ENCODE measurements around the gene MIOX. TPM values are rescaled to one million over a fixed set of nuclear protein-coding genes. Genes with fewer than 3 reads are reported as not detected.

MIOX gene
- total RNA-seq, 2 donors from 2014 or later, result not detected

GRCh38 chr22:50489363-50490243, 2.9 kb downstream of the MIOX start:
- H3K36me3 ChIP-seq (ENCODE audit: control insufficient read depth, insufficient read depth, low read length), result no peaks in the 10 kb centered on the region
- WGBS, 2 experiments (ENCODE audit: insufficient coverage in 1 of 2, insufficient read length in 1 of 2), result 91 to 100% methylated on average over 6 to 31 of the region's 31 CpGs
- no peaks in the 10 kb centered on the region for H3K36me3 Mint-ChIP-seq (ENCODE audit: low read depth)
- H3K27me3 Mint-ChIP-seq (ENCODE audit: insufficient read depth), result peaks cover 41% of the 10 kb centered on the region
- peak; percentile 15 for DNase-seq
- no peaks in the 10 kb centered on the region for H3K27me3 ChIP-seq (ENCODE audit: control insufficient read depth, insufficient read depth, low read length, poor library complexity, severe bottlenecking)
- no peaks in the 10 kb centered on the region for H3K4me1 ChIP-seq (ENCODE audit: control insufficient read depth, insufficient read depth, low read length)
- no peaks in the 10 kb centered on the region for H3K9me3 Mint-ChIP-seq
- no peak overlapping the region for H3K9ac ChIP-seq (ENCODE audit: extremely low read depth, low read length, poor library complexity, severe bottlenecking)
- TF ChIP-seq, protein P1, sequence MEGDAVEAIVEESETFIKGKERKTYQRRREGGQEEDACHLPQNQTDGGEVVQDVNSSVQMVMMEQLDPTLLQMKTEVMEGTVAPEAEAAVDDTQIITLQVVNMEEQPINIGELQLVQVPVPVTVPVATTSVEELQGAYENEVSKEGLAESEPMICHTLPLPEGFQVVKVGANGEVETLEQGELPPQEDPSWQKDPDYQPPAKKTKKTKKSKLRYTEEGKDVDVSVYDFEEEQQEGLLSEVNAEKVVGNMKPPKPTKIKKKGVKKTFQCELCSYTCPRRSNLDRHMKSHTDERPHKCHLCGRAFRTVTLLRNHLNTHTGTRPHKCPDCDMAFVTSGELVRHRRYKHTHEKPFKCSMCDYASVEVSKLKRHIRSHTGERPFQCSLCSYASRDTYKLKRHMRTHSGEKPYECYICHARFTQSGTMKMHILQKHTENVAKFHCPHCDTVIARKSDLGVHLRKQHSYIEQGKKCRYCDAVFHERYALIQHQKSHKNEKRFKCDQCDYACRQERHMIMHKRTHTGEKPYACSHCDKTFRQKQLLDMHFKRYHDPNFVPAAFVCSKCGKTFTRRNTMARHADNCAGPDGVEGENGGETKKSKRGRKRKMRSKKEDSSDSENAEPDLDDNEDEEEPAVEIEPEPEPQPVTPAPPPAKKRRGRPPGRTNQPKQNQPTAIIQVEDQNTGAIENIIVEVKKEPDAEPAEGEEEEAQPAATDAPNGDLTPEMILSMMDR (conservative IDR thresholded peaks at IDR 0.05), result no peak
- no peak overlapping the region for H3K4me3 Mint-ChIP-seq
- H3K27ac ChIP-seq (ENCODE audit: low read depth, low read length), result no peak overlapping the region
- peaks cover 11% of the 10 kb centered on the region for H3K4me1 Mint-ChIP-seq
- no peak overlapping the region for H3K4me3 ChIP-seq (ENCODE audit: low read length)
- H3K9me3 ChIP-seq (ENCODE audit: control insufficient read depth, low read length), result no peaks in the 10 kb centered on the region
- no peak overlapping the region for H3K27ac Mint-ChIP-seq

GRCh38 chr22:50490531-50491308, 4.1 kb downstream of the MIOX start:
- no peaks in the 10 kb centered on the region for H3K36me3 Mint-ChIP-seq (ENCODE audit: low read depth)
- peak; percentile 20 for DNase-seq
- no peaks in the 10 kb centered on the region for H3K9me3 Mint-ChIP-seq
- no peak overlapping the region for H3K9ac ChIP-seq (ENCODE audit: extremely low read depth, low read length, poor library complexity, severe bottlenecking)
- H3K9me3 ChIP-seq (ENCODE audit: control insufficient read depth, low read length), result no peaks in the 10 kb centered on the region
- H3K27me3 Mint-ChIP-seq (ENCODE audit: insufficient read depth), result peaks cover 39% of the 10 kb centered on the region
- no peaks in the 10 kb centered on the region for H3K27me3 ChIP-seq (ENCODE audit: control insufficient read depth, insufficient read depth, low read length, poor library complexity, severe bottlenecking)
- no peak overlapping the region for H3K4me3 ChIP-seq (ENCODE audit: low read length)
- no peaks in the 10 kb centered on the region for H3K36me3 ChIP-seq (ENCODE audit: control insufficient read depth, insufficient read depth, low read length)
- no peak overlapping the region for H3K27ac ChIP-seq (ENCODE audit: low read depth, low read length)
- peaks cover 11% of the 10 kb centered on the region for H3K4me1 Mint-ChIP-seq
- TF ChIP-seq, protein P1 (conservative IDR thresholded peaks at IDR 0.05), result no peak
- no peak overlapping the region for H3K27ac Mint-ChIP-seq
- 90 to 91% methylated on average over 23 to 27 of the region's 27 CpGs for WGBS, 2 experiments (ENCODE audit: insufficient coverage in 1 of 2, insufficient read length in 1 of 2)
- no peak overlapping the region for H3K4me3 Mint-ChIP-seq
- H3K4me1 ChIP-seq (ENCODE audit: control insufficient read depth, insufficient read depth, low read length), result no peaks in the 10 kb centered on the region

DNA sequence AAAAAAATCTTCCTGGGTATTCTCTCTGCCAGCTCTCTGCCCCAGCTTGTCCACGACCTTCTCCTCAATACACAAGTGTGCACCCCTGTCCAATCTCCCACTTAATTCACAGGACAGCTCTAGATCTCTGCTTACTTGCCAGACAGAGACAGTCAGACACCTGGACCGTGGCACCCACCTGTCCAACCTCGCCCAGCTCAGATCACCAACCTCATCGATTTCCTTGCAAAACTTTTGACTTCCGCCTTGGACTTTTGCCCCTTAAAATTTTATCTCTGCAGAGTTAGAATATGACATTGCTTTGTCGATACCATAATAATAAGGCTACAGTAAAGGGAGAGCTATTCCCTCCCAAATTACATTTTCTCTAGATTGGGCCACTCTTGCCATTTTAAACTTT, 10.4 kb downstream of the MIOX start:
- peaks cover 1% of the 10 kb centered on the region for H3K36me3 Mint-ChIP-seq (ENCODE audit: low read depth)
- no peaks in the 10 kb centered on the region for H3K4me1 ChIP-seq (ENCODE audit: control insufficient read depth, insufficient read depth, low read length)
- H3K27ac Mint-ChIP-seq, result no peak overlapping the region
- no peaks in the 10 kb centered on the region for H3K36me3 ChIP-seq (ENCODE audit: control insufficient read depth, insufficient read depth, low read length)
- no peaks in the 10 kb centered on the region for H3K9me3 Mint-ChIP-seq
- H3K4me1 Mint-ChIP-seq, result no peaks in the 10 kb centered on the region
- TF ChIP-seq, protein P1 (conservative IDR thresholded peaks at IDR 0.05), result no peak
- H3K4me3 ChIP-seq (ENCODE audit: low read length), result no peak overlapping the region
- no peak overlapping the region for H3K9ac ChIP-seq (ENCODE audit: extremely low read depth, low read length, poor library complexity, severe bottlenecking)
- no peak overlapping the region for H3K4me3 Mint-ChIP-seq
- peak; percentile 24 for DNase-seq
- no peaks in the 10 kb centered on the region for H3K9me3 ChIP-seq (ENCODE audit: control insufficient read depth, low read length)
- H3K27me3 ChIP-seq (ENCODE audit: control insufficient read depth, insufficient read depth, low read length, poor library complexity, severe bottlenecking), result no peaks in the 10 kb centered on the region
- H3K27me3 Mint-ChIP-seq (ENCODE audit: insufficient read depth), result peaks cover 17% of the 10 kb centered on the region
- 90 to 92% methylated on average over 5 to 6 of the region's 6 CpGs for WGBS, 2 experiments (ENCODE audit: insufficient coverage in 1 of 2, insufficient read length in 1 of 2)
- no peak overlapping the region for H3K27ac ChIP-seq (ENCODE audit: low read depth, low read length)

Data from endodermal cell (in vitro differentiated cells).